Right lobe of liver (tissue), 6 donors: ENCODE data around the gene SYNRG. TPM values are rescaled to one million over a fixed set of nuclear protein-coding genes. Genes with fewer than 3 reads are reported as not detected.

ENCODE experiments used
- ATAC-seq, 4 donors: fragments of 200-7000 bp; cut with Tn5 transposase; one replicate each; pipeline ENCODE4 v1.9.1; 2020; ENCODE audit warnings: mild to moderate bottlenecking in 4 of 4, moderate library complexity in 4 of 4
- DNase-seq, 3 donors: peaks; one replicate each; pipeline ENCODE4 v3.0.0-alpha.2; 2020
- H3K27ac ChIP-seq, 3 donors: fragments of 200-600 bp; one replicate each; pipeline ENCODE4 v1.8.0; 2022
- H3K27me3 ChIP-seq, 2 donors: fragments of 200-600 bp; one replicate each; pipeline ENCODE4 v1.8.0; 2022
- H3K36me3 ChIP-seq, 4 donors: fragments of 200-600 bp; sonication (generic) in 1 of 4; one replicate each; pipeline versions ENCODE4 v1.5.1 to v1.8.0; 2017 to 2022; ENCODE audit warnings: control low read depth in 1 of 4
- H3K4me1 ChIP-seq, 4 donors: fragments of 200-600 bp; sonication (generic) in 1 of 4; one replicate each; pipeline versions ENCODE4 v1.5.1 to v1.8.0; 2017 to 2022; ENCODE audit warnings: control low read depth in 1 of 4
- H3K4me3 ChIP-seq, 3 donors: fragments of 200-600 bp; one replicate each; pipeline ENCODE4 v1.8.0; 2022
- H3K9me3 ChIP-seq, 4 donors: fragments of 200-600 bp; sonication (generic) in 1 of 4; one replicate each; pipeline versions ENCODE4 v1.5.1 to v1.8.0; 2017 to 2022; ENCODE audit warnings: control low read depth in 1 of 4
- CTCF ChIP-seq, 4 donors: fragments of 200-600 bp in 3 of 4; fragments of 450-650 bp in 1 of 4; IDR thresholded peaks; one replicate each; pipeline versions ENCODE4 v1.5.1 to v1.8.0; 2016 to 2022; ENCODE audit warnings: antibody characterized with exemption in 4 of 4, mild to moderate bottlenecking in 2 of 4
- POLR2A ChIP-seq: fragments of 450-650 bp; IDR thresholded peaks from one replicate; pipeline ENCODE4 v1.6.1; 2017; ENCODE audit warnings: antibody characterized with exemption, mild to moderate bottlenecking
- WGBS: methylation state at CpG from one replicate; pipeline ENCODE4 v1.1.6; 2018; ENCODE audit warnings: low coverage, low lambda C conversion rate; ENCODE audit not compliant: insufficient coverage; ENCODE audit errors: missing lambda C conversion rate; 5-methylcytosine and 5-hydroxymethylcytosine counted together
- intact Hi-C, 2 donors: fragments of 100-400 bp; cut with DNase I; formaldehyde crosslinking; loops; one replicate each; pipeline versions ENCODE4 v1.11.2 to v1.14.1; 2022
- total RNA-seq, 6 experiments: library from RNA; depleted of rRNA in 2 of 6; stranded (reverse); fragments of >200 nt in 2 of 6; fragmentation: NEBNext Ultra II Directional in 3 of 6; extraction: Animal tissue kit (Norgen Biotek cat#: 25700) in 3 of 6; gene quantifications; one replicate each; pipeline versions ENCODE4 v1.1.0 to v1.2.4, GENCODE V29; 2016 to 2023
- donor health status: DM: no; HTN: yes; CAD: no.
- donor health status: DM: no; HTN: no; CAD: no.
- donor health status: DM: no; HTN: no; CAD: no.
- donor health status: DM: no; HTN: yes; CAD: no.
- donor health status: DM: no; HTN: yes; CAD: no.

The SYNRG gene
- total RNA-seq, 6 experiments from 2014 or later: 9.0 to 16.2 (median 15.0) TPM

DNA sequence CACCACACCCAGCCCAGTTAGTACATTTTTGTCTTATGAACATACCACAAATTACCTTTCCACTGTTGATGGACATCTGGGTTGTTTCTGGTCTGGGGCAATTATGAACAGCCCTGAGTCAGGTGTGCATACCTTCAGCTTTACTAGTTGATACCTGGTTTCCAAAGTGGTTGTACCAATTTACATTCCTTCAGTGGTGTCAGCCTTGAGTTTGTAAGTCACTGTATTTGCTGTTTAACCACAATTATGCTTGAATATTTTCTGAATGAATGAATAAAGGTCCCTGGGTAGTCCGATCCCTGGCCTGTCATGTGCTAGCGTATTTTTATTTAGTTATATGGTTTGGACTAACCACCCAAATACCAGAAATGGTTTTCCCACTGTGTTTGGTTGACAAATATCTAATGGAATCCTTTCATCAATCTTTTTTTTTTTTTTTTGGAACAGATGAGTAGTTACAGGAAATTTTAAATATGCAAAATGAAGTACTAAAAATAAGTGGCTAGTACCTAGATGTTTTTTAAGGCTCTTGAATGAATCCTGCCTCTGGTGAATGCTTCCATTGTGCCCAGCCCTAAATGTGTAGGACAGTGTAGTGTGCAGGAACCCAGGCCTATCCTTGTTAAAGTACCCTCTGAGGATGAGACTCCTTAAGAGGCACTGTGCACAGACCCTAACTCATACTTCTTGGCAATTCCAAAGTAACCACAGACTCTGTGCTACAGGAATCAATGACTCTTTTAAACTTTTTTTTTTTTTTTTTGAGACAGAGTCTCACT, 115.8 kb downstream of the SYNRG start:
- Histone ChIP-seq H3K4me1 (peaks cover 0 to 35% (median 7%) of the 10 kb centered on the region in 4 donors), H3K4me3 (no peak overlapping the region), H3K27me3 (no peaks in the 10 kb centered on the region), H3K9me3 (no peaks in the 10 kb centered on the region), H3K27ac (no peak overlapping the region), H3K36me3 (no peaks in the 10 kb centered on the region)
- 93% methylated on average over 2 of the region's 2 CpGs for WGBS
- ATAC-seq: no peak
- intact Hi-C loops: no loop called here
- TF ChIP-seq CTCF (IDR thresholded peaks at IDR 0.05) (no peak), POLR2A (no peak)
- no peak for DNase-seq

GRCh38 chr17:37492167-37492566, 117.1 kb downstream of the SYNRG start:
- no peaks in the 10 kb centered on the region for H3K36me3 ChIP-seq
- WGBS: 15% methylated on average over 4 of the region's 4 CpGs
- peaks cover 0 to 43% (median 10%) of the 10 kb centered on the region in 4 donors for H3K4me1 ChIP-seq
- ATAC-seq: no peak
- TF ChIP-seq CTCF (IDR thresholded peaks at IDR 0.05) (no peak), POLR2A (no peak)
- no peak for DNase-seq
- intact Hi-C loops: no loop called here
- peak overlapping the region in 2 of 3 donors; percentile 8 to 45 for H3K27ac ChIP-seq
- no peaks in the 10 kb centered on the region for H3K9me3 ChIP-seq
- no peaks in the 10 kb centered on the region for H3K27me3 ChIP-seq
- no peak overlapping the region for H3K4me3 ChIP-seq

GRCh38 chr17:37490638-37491614, 118.3 kb downstream of the SYNRG start:
- Histone ChIP-seq H3K9me3 (no peaks in the 10 kb centered on the region), H3K36me3 (no peaks in the 10 kb centered on the region), H3K4me3 (peak overlapping the region; percentile 71 to 83 (median 83)), H3K27me3 (no peaks in the 10 kb centered on the region), H3K27ac (peak overlapping the region; percentile 49 to 73 (median 63)), H3K4me1 (peaks cover 0 to 43% (median 10%) of the 10 kb centered on the region in 4 donors)
- peak; percentile 9 for TF ChIP-seq POLR2A
- no peak for TF ChIP-seq CTCF (IDR thresholded peaks at IDR 0.05)
- intact Hi-C loops: no loop called here
- peak in 2 of 4 donors; percentile 21 to 37 for ATAC-seq
- DNase-seq: no peak
- WGBS: 13% methylated on average over 16 of the region's 24 CpGs

DNA sequence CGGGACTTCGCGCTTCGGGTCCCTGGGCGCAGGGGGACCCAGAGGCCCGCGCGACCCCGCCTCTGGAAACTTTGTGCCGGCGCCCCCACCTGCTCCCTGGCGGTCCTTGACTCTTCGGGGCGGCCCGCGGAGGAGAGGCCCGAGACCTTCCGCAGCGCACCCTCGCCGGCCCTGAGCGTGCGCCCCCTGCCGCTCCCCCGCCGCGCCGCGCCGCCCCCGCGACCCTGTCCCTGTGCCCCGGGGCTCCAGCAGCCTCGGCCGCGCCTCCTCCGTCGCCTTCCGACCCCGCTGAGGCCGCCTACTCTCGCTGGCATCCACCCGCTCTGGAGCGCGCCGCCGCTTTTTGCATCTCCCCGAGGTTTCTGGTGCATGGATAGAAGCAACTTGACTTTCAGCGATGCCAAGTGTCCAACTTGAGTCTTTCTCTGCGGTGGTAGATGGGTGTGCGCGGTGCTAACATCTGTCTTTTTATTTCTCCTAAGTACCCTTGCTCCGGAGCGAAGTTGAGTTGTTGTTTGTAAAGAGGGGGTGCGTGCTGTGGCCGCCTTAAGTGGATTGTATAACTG, 119.1 kb downstream of the SYNRG start:
- H3K9me3 ChIP-seq: no peaks in the 10 kb centered on the region
- WGBS: 2% methylated on average over 9 of the region's 56 CpGs
- peak overlapping the region; percentile 49 to 73 (median 63) for H3K27ac ChIP-seq
- peak in 2 of 4 donors; percentile 14 to 33 for TF ChIP-seq CTCF (IDR thresholded peaks at IDR 0.05)
- no peak for TF ChIP-seq POLR2A
- H3K4me3 ChIP-seq: peak overlapping the region; percentile 71 to 83 (median 83)
- ATAC-seq (peak; percentile 24 to 53 (median 47)), DNase-seq (peak; percentile 63 to 68 (median 65))
- no peaks in the 10 kb centered on the region for H3K27me3 ChIP-seq
- H3K4me1 ChIP-seq: peaks cover 0 to 42% (median 10%) of the 10 kb centered on the region in 4 donors
- no peaks in the 10 kb centered on the region for H3K36me3 ChIP-seq
- intact Hi-C loops: no loop called here
